Tibial nerve (tissue), 4 donors: ENCODE results near the gene PRPF18. TPM values are rescaled to one million over a fixed set of nuclear protein-coding genes. Genes with fewer than 3 reads are reported as not detected.

Experiments used
- DNase-seq, 2 donors: peaks; one replicate each; pipeline ENCODE4 v3.0.0-alpha.2; 2019; ENCODE audit warnings: low spot score in 2 of 2
- H3K27ac ChIP-seq, 4 donors: fragments of 200-600 bp; sonication (generic) in 3 of 4; one replicate each; pipeline ENCODE4 v1.5.1; 2017 to 2019; ENCODE audit warnings: mild to moderate bottlenecking in 1 of 4
- H3K27me3 ChIP-seq, 2 donors: fragments of 200-600 bp; sonication (generic) in 1 of 2; one replicate each; pipeline versions ENCODE4 v1.5.1 to v1.6.0; 2017 to 2019
- H3K36me3 ChIP-seq, 3 donors: fragments of 200-600 bp; sonication (generic); one replicate each; pipeline ENCODE4 v1.5.1; 2018 to 2019
- H3K4me1 ChIP-seq, 4 donors: fragments of 200-600 bp; sonication (generic) in 3 of 4; one replicate each; pipeline ENCODE4 v1.5.1; 2017 to 2019
- H3K4me3 ChIP-seq, 4 donors: fragments of 200-600 bp; sonication (generic) in 3 of 4; one replicate each; pipeline ENCODE4 v1.5.1; 2017 to 2019; ENCODE audit warnings: mild to moderate bottlenecking in 1 of 4, moderate library complexity in 1 of 4
- H3K9me3 ChIP-seq, 4 donors: fragments of 200-600 bp; sonication (generic) in 3 of 4; one replicate each; pipeline ENCODE4 v1.5.1; 2017 to 2019
- EP300 ChIP-seq, 2 donors: sonication (generic); formaldehyde crosslinking; IDR thresholded peaks; one replicate each; pipeline ENCODE4 v1.6.1; 2017; ENCODE audit warnings: antibody characterized with exemption in 2 of 2, mild to moderate bottlenecking in 1 of 2
- POLR2A ChIP-seq, 2 donors: fragments of 450-650 bp; IDR thresholded peaks; one replicate each; pipeline ENCODE4 v1.6.1; 2017; ENCODE audit warnings: antibody characterized with exemption in 2 of 2, mild to moderate bottlenecking in 2 of 2, moderate library complexity in 2 of 2
- WGBS, 2 donors: methylation state at CpG; one replicate each; pipeline ENCODE4 v1.1.5; 2018; 5-methylcytosine and 5-hydroxymethylcytosine counted together
- total RNA-seq, 4 donors: library from RNA; depleted of rRNA; stranded (reverse); fragments of >200 nt; gene quantifications; one replicate each; pipeline ENCODE4 v1.1.0, GENCODE V29; 2016
- TF ChIP-seq, protein P1 (sequence below), 5 experiments: fragments of 200-600 bp in 3 of 5; fragments of 450-650 bp in 2 of 5; sonication (generic) in 3 of 5; IDR thresholded peaks; one replicate each; pipeline ENCODE4 v1.5.1; 2016 to 2019; ENCODE audit warnings: antibody characterized with exemption in 5 of 5, mild to moderate bottlenecking in 3 of 5, moderate library complexity in 2 of 5

The PRPF18 gene
- total RNA-seq, 4 donors from 2014 or later, result 22.9 to 34.3 (median 32.8) TPM

DNA sequence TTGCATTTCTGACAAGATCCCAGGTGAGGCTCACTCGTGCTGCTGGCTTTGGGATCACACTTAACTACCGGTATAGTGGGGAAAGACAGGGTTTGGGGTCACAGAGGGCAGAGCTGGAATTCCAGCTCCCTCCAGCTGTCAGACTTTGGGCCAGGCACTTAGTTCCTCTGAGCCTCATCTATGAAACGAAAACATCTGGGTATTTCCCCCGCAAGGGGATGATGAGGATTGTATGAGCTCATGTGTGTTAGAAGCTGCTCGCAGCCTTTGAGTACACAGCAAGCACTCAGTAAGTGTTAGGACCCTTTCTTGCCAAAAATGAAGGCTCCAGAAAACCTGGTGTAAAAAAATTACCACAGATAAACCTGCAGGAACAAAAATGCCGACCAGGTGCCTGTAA is 66.1 kb downstream of the PRPF18 start:
- H3K27me3 ChIP-seq, result no peaks in the 10 kb centered on the region
- no peaks in the 10 kb centered on the region for H3K4me1 ChIP-seq
- H3K36me3 ChIP-seq, result peaks cover 2 to 97% (median 9%) of the 10 kb centered on the region in 3 donors
- no peak for TF ChIP-seq POLR2A (IDR thresholded peaks at IDR 0.05)
- H3K4me3 ChIP-seq, result no peak overlapping the region
- DNase-seq, result no peak
- H3K9me3 ChIP-seq, result no peaks in the 10 kb centered on the region
- H3K27ac ChIP-seq, result no peak overlapping the region
- WGBS, 2 donors, result 51 to 54% methylated on average over 6 of the region's 6 CpGs

DNA sequence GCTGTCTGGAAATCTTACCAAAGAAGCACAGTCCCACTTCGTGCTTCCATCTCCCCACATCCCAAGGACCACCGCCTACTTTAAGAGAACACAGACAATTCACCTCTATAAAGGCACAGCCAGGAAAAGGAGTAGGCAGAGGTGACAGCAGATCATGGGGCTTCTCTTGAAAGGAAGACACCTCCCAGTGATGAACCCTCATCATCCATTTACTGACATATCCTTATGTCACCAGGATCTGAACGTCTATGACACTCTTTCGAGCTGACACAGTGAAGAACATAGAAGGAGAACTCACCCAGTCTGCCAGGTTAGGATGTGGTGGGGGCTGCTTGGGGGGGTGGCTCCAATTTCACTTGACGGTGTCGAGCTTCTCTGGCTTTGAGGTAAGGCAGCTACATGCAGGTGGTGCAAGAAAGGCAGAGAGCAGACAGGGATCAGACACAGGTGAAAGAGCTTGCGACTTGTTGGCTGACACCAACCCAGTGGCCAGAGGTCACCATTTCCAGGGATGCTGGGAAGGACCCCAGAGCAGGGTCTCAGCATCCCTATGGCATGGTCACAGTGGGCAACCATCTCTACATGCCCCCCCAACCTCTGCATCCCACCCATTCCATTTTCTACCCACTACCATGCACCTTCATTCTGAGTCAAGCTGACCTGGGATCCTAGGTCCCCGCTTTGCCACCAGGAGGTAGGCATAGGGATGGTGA is 67.5 kb downstream of the PRPF18 start:
- DNase-seq, result no peak
- no peak for TF ChIP-seq EP300 (IDR thresholded peaks at IDR 0.05)
- Histone ChIP-seq H3K27ac (no peak overlapping the region), H3K4me1 (peaks cover 0 to 5% (median under 1%) of the 10 kb centered on the region in 4 donors), H3K36me3 (peaks cover 0 to 95% (median 0%) of the 10 kb centered on the region in 3 donors), H3K27me3 (no peaks in the 10 kb centered on the region), H3K4me3 (no peak overlapping the region), H3K9me3 (no peaks in the 10 kb centered on the region)
- 90 to 91% methylated on average over 8 of the region's 8 CpGs for WGBS, 2 donors

DNA sequence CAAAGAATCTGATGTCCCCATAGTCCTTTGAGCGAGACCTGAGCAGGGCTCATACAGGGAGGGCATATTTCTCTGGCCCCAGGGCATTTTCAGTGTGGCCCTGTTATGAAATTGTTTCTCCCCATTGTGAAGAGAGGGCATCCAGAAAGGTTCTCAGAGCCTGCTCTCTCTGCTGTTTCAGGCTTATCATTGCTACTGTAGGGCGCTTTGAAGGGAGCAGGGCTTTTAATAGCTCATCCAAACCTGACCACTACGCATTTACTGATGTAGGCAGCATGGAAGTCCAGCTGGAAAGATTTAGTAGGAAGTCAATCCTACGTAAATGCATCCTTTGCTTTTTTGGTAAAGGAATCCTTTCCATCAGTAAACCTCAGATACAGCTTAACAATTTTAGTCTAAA is 68.1 kb downstream of the PRPF18 start:
- 96 to 100% methylated on average over 4 of the region's 4 CpGs for WGBS, 2 donors

DNA sequence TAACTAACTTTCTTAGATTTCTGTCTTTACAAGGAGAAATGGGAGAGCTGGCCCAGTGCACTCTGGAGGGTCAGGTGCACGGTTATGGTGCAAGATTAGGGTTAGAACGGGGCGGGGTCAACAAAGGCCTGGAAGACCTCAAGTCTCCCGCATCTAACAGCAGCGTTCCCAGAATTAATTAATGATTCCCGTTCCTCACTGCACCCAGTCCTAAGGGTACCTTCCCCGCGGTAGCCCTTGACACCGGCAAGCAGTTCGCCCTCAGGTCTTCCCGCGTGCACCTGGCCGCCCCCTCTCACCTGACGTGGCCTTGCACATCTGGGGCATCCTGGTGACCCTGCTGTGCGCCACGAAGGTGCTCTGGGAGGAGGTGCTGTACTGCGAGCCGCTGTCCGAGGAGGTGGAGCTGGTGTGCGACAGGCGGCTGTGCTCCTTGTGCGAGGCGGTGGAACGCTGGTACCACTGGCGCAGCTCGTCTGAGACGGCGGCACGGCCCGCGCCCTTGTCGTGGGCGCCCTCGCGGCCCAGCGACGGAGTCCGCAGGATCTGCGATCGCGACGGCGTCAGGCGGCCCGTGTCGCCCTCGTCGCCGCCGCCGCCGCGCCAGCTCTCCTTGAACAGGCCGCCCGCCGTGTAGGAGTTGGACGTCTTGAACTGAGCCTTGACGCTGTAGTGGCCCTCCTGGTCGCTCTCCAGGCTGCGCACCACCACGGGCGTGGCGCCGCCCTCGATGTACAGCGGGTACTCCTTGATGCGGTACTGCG is 69.8 kb downstream of the PRPF18 start:
- no peaks in the 10 kb centered on the region for H3K9me3 ChIP-seq
- no peak overlapping the region for H3K4me3 ChIP-seq
- DNase-seq, result no peak
- peaks cover 0 to 78% (median 0%) of the 10 kb centered on the region in 3 donors for H3K36me3 ChIP-seq
- WGBS, 2 donors, result 91 to 93% methylated on average over 59 to 68 of the region's 68 CpGs
- H3K27me3 ChIP-seq, result no peaks in the 10 kb centered on the region
- peaks cover 0 to 23% (median 8%) of the 10 kb centered on the region in 4 donors for H3K4me1 ChIP-seq
- TF ChIP-seq POLR2A (IDR thresholded peaks at IDR 0.05) (no peak), EP300 (IDR thresholded peaks at IDR 0.05) (no peak)
- TF ChIP-seq, protein P1, sequence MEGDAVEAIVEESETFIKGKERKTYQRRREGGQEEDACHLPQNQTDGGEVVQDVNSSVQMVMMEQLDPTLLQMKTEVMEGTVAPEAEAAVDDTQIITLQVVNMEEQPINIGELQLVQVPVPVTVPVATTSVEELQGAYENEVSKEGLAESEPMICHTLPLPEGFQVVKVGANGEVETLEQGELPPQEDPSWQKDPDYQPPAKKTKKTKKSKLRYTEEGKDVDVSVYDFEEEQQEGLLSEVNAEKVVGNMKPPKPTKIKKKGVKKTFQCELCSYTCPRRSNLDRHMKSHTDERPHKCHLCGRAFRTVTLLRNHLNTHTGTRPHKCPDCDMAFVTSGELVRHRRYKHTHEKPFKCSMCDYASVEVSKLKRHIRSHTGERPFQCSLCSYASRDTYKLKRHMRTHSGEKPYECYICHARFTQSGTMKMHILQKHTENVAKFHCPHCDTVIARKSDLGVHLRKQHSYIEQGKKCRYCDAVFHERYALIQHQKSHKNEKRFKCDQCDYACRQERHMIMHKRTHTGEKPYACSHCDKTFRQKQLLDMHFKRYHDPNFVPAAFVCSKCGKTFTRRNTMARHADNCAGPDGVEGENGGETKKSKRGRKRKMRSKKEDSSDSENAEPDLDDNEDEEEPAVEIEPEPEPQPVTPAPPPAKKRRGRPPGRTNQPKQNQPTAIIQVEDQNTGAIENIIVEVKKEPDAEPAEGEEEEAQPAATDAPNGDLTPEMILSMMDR (IDR thresholded peaks at IDR 0.05), result no peak
- H3K27ac ChIP-seq, result no peak overlapping the region

More for the DNA sequence above, 68.1 kb downstream of the PRPF18 start:
- Histone ChIP-seq H3K27ac (no peak overlapping the region), H3K9me3 (no peaks in the 10 kb centered on the region), H3K27me3 (no peaks in the 10 kb centered on the region), H3K4me3 (no peak overlapping the region), H3K36me3 (peaks cover 0 to 95% (median 0%) of the 10 kb centered on the region in 3 donors), H3K4me1 (peaks cover 0 to 11% (median 5%) of the 10 kb centered on the region in 4 donors)
- DNase-seq, result no peak
- TF ChIP-seq, protein P1 (IDR thresholded peaks at IDR 0.05), result no peak
- no peak for TF ChIP-seq EP300 (IDR thresholded peaks at IDR 0.05)
- TF ChIP-seq POLR2A (IDR thresholded peaks at IDR 0.05), result no peak

DNA sequence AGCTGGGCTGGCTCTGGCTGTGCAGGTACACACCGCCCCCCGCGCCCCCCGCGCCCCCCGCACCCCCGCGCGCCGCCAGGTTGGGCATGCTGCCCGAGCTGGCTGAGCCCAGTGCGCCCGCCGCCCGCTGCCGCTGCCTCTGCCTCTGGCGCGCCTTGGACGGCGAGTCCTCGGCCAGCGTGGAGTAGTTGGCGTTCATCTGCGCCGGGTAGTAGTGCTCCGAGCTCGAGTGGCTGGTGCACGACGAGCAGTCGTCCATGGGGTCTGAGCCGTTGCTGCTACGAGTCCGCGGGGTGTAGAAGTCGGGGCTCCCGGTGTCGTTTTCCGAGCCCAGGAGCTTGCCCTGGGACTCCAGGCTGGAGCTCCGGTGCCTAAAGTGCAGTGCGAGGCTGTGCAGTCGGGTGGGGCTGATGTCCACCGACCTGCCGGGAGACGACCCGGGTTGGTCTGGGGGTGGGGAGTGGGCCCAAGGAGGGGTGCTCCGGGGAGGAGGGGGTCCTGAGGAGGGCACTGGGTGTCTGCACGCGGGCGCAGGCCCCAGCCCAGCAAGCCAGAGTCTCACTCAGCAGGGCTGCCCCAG is 70.4 kb downstream of the PRPF18 start:
- H3K4me1 ChIP-seq, result peaks cover 0 to 28% (median 8%) of the 10 kb centered on the region in 4 donors

More for the DNA sequence above, 70.4 kb downstream of the PRPF18 start:
- H3K27ac ChIP-seq, result no peak overlapping the region
- no peaks in the 10 kb centered on the region for H3K27me3 ChIP-seq
- no peak for DNase-seq
- H3K4me3 ChIP-seq, result no peak overlapping the region
- no peaks in the 10 kb centered on the region for H3K9me3 ChIP-seq
- WGBS, 2 donors, result 81 to 93% methylated on average over 26 to 46 of the region's 49 CpGs
- TF ChIP-seq, protein P1 (IDR thresholded peaks at IDR 0.05), result no peak
- no peak for TF ChIP-seq EP300 (IDR thresholded peaks at IDR 0.05)
- TF ChIP-seq POLR2A (IDR thresholded peaks at IDR 0.05), result no peak
- H3K36me3 ChIP-seq, result peaks cover 0 to 75% (median 0%) of the 10 kb centered on the region in 3 donors
